ENCODE results near the gene GRAPL. TPM values are rescaled to one million over a fixed set of nuclear protein-coding genes. Genes with fewer than 3 reads are reported as not detected.
"Not testable (repeated sequence)": the region's sequence is repeated elsewhere in the genome, so short reads cannot be mapped to it uniquely, and the experiment has no call there.

GRAPL gene
- polyA plus RNA-seq, 4 donors: 1.8 to 8.2 (median 5.1) TPM

- DNase-seq (ENCODE audit: low read depth in 4 of 4, low spot score in 2 of 4): not testable (repeated sequence)
Observed at GRCh38 chr17:19187883-19188869, 60.8 kb downstream of the GRAPL start.

- not testable (repeated sequence) for DNase-seq (ENCODE audit: low read depth in 4 of 4, low spot score in 2 of 4)
Observed at GRCh38 chr17:19188870-19189708, 61.7 kb downstream of the GRAPL start.

GRCh38 chr17:19189781-19190405 lies 62.5 kb downstream of the GRAPL start:
- not testable (repeated sequence) for DNase-seq (ENCODE audit: low read depth in 4 of 4, low spot score in 2 of 4)

GRCh38 chr17:19196382-19197204 lies 69.2 kb downstream of the GRAPL start:
- not testable (repeated sequence) for DNase-seq (ENCODE audit: low read depth in 4 of 4, low spot score in 2 of 4)

- not testable (repeated sequence) for DNase-seq (ENCODE audit: low read depth in 4 of 4, low spot score in 2 of 4)
Observed at GRCh38 chr17:19202448-19202847, 75.1 kb downstream of the GRAPL start.

GRCh38 chr17:19203429-19203828 lies 76.0 kb downstream of the GRAPL start:
- DNase-seq (ENCODE audit: low read depth in 4 of 4, low spot score in 2 of 4): not testable (repeated sequence)

Other genes with a start within 250 kb of the GRAPL start
- under 1 TPM; 0.22 to 0.77 (median 0.45) TPM for gene SLC5A10, start 175.4 kb upstream of the GRAPL start, polyA plus RNA-seq (ENCODE audit: insufficient read length in 4 of 4)
- 1 to 10 TPM; 6.7 to 8.6 (median 7.7) TPM for gene FAM83G, start 122.8 kb upstream of the GRAPL start, polyA plus RNA-seq (ENCODE audit: insufficient read length in 4 of 4)
- 1 to 10 TPM; 5.2 to 7.2 (median 6.3) TPM for gene GRAP, start 80.6 kb upstream of the GRAPL start, polyA plus RNA-seq (ENCODE audit: insufficient read length in 4 of 4)
- gene EPN2, start 109.8 kb downstream of the GRAPL start, polyA plus RNA-seq (ENCODE audit: insufficient read length in 4 of 4): 10 to 100 TPM; 45.2 to 52.9 (median 47.5) TPM
- 10 to 100 TPM; 32.3 to 51.0 (median 42.9) TPM for gene B9D1, start 235.1 kb downstream of the GRAPL start, polyA plus RNA-seq (ENCODE audit: insufficient read length in 4 of 4)

All from left renal cortex interstitium (tissue), 4 donors.